Left renal cortex interstitium (tissue), 4 donors: Measurements from ENCODE around the gene PCCA. TPM values are rescaled to one million over a fixed set of nuclear protein-coding genes. Genes with fewer than 3 reads are reported as not detected.

Experiments
- DNase-seq, 4 donors: peaks; one replicate each; pipeline ENCODE4 v3.0.0-alpha.2; 2013; ENCODE audit warnings: low read depth in 4 of 4, low spot score in 2 of 4, missing footprints in 1 of 4
- polyA plus RNA-seq, 4 donors: library from polyadenylated mRNA; unstranded; fragments of 120-200 nt; gene quantifications; one replicate each; pipeline ENCODE4 v1.2.1, GENCODE V29; 2013; ENCODE audit not compliant: insufficient read length in 4 of 4

Gene PCCA
- polyA plus RNA-seq, 4 donors: 45.1 to 66.6 (median 54.9) TPM

GRCh38 chr13:100394005-100394695, 305.3 kb downstream of the PCCA start:
- DNase-seq: no peak

GRCh38 chr13:100395698-100396373, 306.9 kb downstream of the PCCA start:
- no peak for DNase-seq

- no peak for DNase-seq
Measured at GRCh38 chr13:100396776-100397175, 307.9 kb downstream of the PCCA start.

GRCh38 chr13:100397627-100398026, 308.7 kb downstream of the PCCA start:
- DNase-seq: no peak

- no peak for DNase-seq
Measured at GRCh38 chr13:100398360-100398759, 309.5 kb downstream of the PCCA start.

- no peak for DNase-seq
Measured at GRCh38 chr13:100399455-100399854, 310.6 kb downstream of the PCCA start.

- no peak for DNase-seq
Measured at GRCh38 chr13:100403675-100404074, 314.8 kb downstream of the PCCA start.

- DNase-seq: no peak
Measured at GRCh38 chr13:100409132-100409531, 320.2 kb downstream of the PCCA start.

- no peak for DNase-seq
Measured at GRCh38 chr13:100423375-100423774, 334.5 kb downstream of the PCCA start.

- no peak for DNase-seq
Measured at GRCh38 chr13:100428986-100429385, 340.1 kb downstream of the PCCA start.

- DNase-seq: no peak
Measured at GRCh38 chr13:100432611-100433010, 343.7 kb downstream of the PCCA start.

GRCh38 chr13:100433475-100433874, 344.6 kb downstream of the PCCA start:
- no peak for DNase-seq

GRCh38 chr13:100434010-100434763, 345.3 kb downstream of the PCCA start:
- DNase-seq: no peak

GRCh38 chr13:100436099-100436498, 347.2 kb downstream of the PCCA start:
- no peak for DNase-seq

- DNase-seq: no peak
Measured at GRCh38 chr13:100438059-100438788, 349.3 kb downstream of the PCCA start.

GRCh38 chr13:100439247-100439970, 350.5 kb downstream of the PCCA start:
- no peak for DNase-seq

GRCh38 chr13:100440751-100441425, 352.0 kb downstream of the PCCA start:
- no peak for DNase-seq

- DNase-seq: no peak
Measured at GRCh38 chr13:100442095-100442832, 353.4 kb downstream of the PCCA start.
